Stimulated activated CD4-positive, alpha-beta T cell treated with anti-CD3 and anti-CD28 coated beads, TNF-alpha, amount 100 ng/mL, for 4 hours (primary cell): ENCODE data around the gene RRP12.
A peak's percentile ranks its signal among the peaks of the same experiment; 100 is the strongest.
"Not testable (repeated sequence)": the region's sequence is repeated elsewhere in the genome, so short reads cannot be mapped to it uniquely, and the experiment has no call there.

Experiments used
- DNase-seq, 3 experiments: peaks; one replicate each; pipeline ENCODE4 v3.0.0-alpha.2; 2020; ENCODE audit warnings: low read depth in 3 of 3

Gene RRP12, protein sequence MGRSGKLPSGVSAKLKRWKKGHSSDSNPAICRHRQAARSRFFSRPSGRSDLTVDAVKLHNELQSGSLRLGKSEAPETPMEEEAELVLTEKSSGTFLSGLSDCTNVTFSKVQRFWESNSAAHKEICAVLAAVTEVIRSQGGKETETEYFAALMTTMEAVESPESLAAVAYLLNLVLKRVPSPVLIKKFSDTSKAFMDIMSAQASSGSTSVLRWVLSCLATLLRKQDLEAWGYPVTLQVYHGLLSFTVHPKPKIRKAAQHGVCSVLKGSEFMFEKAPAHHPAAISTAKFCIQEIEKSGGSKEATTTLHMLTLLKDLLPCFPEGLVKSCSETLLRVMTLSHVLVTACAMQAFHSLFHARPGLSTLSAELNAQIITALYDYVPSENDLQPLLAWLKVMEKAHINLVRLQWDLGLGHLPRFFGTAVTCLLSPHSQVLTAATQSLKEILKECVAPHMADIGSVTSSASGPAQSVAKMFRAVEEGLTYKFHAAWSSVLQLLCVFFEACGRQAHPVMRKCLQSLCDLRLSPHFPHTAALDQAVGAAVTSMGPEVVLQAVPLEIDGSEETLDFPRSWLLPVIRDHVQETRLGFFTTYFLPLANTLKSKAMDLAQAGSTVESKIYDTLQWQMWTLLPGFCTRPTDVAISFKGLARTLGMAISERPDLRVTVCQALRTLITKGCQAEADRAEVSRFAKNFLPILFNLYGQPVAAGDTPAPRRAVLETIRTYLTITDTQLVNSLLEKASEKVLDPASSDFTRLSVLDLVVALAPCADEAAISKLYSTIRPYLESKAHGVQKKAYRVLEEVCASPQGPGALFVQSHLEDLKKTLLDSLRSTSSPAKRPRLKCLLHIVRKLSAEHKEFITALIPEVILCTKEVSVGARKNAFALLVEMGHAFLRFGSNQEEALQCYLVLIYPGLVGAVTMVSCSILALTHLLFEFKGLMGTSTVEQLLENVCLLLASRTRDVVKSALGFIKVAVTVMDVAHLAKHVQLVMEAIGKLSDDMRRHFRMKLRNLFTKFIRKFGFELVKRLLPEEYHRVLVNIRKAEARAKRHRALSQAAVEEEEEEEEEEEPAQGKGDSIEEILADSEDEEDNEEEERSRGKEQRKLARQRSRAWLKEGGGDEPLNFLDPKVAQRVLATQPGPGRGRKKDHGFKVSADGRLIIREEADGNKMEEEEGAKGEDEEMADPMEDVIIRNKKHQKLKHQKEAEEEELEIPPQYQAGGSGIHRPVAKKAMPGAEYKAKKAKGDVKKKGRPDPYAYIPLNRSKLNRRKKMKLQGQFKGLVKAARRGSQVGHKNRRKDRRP (N-terminal part only)

DNA sequence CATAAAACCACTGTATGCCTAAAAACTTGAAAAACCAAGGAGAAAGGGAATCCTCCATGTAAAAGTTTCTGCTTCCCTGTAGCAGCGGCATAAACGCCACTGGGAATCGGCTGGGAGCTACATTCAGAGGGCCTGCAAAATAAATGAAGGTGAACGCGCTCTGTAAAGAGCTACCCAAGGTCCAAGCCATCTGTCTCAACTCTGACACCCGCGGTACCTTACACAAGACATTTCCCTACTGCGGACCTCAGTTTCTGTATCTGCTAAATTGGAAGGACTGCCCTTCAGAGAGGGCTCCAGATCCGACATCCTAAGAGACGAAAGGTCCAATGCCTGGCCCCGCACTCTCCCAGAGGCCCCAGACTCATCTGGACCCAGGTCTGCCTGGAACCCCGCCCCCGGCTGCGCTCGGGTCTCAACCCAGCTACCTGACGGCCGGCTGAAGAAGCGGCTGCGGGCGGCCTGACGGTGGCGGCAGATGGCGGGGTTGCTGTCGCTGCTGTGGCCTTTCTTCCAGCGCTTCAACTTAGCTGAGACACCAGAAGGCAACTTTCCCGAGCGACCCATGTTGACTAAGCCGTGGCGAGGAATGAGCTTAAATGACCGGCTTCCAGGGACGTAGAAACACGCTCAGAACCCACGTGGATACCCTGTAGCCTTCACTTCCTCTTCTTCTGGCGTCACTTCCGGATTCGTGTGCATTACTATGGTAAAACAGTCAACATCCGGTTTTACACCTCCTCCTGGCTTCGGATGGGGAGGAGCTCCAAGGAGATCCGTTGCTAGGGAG is at the start of gene RRP12:
Gene RRP12 (minus strand): TSS at position 676 of the 790 bp plus-strand sequence. CDS start 109 bp downstream, at position 567.
- DNase-seq: peak; percentile 40 to 67 (median 58)

DNA sequence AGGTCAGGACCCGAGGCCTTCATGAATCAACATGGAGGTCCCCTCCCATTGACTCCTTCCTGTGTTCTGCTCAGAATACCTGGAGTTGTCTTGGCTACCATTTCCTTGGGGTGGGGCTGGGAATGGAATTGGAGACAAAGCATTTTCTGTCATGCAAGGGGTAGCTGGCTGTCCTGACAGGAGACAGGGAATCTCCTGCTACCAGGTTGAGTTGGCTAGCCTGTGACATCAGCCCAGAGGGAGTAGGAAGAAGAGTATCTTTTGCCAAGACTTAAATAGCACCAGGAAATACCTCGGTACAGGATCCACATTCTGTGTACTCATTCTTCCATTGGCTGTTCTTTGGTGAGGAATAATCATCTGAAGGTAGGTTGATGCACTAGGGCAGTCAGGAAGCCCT is 49.7 kb upstream of the RRP12 start:
- DNase-seq: no peak

DNA sequence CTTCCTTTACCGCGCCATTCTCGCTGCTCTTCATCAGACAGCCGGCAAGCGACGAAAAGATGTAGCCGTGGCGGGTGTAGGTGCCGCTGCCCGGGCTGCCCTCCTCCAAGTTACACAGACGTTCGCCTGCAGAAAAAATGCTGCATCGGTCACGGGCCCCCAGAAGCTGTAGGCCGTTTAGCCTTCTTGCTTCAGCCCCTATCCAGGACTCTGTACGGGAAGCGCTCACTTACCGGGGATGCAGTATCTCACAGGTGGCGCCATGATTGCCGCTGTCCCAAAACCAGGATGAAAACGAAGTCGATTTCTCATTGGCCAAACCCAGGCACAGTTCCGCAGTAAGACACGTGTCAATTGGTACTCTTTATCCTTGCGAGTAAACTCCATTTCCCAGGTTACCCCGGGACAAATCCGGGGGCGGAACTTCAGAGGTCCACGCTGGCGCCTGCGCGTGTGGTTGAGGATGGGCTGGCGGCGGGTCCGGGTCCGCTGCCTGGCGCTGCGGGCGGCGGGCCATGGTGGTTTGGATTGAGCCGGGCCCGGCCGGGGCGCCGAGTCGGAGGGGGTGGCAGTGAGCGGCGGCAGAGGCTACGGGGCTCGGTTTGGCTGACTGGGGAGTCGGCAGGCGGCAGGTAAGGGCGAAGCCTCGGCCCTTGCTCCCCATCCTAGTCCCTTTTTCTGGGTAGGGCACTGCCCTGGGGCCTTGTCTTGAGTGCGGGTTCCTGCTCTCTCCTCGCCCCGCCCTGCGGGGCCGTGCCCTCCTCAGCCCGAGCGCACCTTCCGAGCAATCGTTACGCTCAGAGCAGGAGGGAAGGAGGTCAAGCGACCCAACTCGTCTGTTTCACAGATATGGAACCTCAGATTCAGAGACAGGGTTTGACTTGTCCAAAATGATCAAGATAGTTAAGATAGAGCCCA is 44.8 kb upstream of the RRP12 start, which contains the start of the genes EXOSC1 and ZDHHC16:
Gene EXOSC1 (minus strand): TSS at position 285 of the 918 bp plus-strand sequence. CDS start 21 bp downstream, at position 264.
Gene ZDHHC16 (plus strand): TSS at position 454 of the 918 bp plus-strand sequence. CDS start 5,501 bp downstream, outside the sequence.
- DNase-seq: peak; percentile 74 to 86 (median 85)

DNA sequence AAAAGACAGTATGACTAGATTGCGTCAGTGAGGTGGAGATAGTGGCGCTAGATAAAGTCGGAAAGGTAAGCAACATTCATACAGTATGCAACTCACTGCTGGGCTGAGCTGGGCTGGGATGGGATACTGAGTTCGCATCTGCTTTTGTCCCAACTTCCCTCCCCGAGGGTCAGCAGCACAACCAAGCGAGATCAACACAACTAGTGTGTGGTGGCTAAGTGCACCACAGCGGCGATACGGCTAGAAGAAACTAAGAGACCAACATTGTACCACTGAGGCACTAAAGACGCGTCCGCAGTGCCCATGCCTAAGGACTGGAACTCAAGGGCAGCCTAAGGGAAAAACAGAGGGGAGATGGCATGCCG is 44.2 kb upstream of the RRP12 start:
- no peak for DNase-seq

DNA sequence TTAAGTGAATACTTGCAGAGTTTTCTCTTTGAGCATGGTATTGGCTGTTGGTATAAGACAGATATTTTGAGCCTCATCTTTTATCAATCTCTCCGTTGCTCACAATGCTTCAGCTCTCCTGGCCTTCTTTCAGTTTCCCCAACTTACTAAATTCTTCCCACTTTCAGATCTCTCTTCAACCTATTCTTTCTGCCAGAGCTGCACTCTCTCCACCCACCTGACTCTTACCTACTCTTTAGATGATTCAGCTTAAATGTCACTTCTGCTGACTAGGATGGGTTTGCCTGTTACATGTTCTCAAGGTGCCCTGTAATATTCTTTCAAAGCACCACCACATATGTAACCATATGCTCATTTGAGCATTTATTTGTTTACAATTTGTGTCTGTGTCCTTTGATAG is 43.1 kb upstream of the RRP12 start:
- DNase-seq: no peak

DNA sequence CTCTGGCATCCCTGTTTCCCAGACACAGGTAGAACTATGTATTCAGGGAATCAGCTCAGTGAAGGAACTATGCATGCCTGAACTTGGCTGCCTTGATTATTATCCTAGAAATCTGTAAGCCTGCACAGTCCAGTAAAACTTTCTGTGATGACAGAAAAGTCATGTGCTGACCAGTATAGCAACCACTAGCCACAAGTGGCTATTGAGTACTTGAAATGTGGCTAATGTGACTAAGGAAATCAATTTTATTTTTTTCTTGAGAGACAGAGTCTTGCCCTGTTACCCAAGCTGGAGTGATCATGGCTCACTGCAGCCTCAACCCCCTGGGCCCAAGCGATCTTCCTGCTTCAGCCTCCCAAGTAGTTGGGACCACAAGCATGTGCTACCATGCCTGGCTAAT is 41.1 kb upstream of the RRP12 start:
- DNase-seq: no peak

DNA sequence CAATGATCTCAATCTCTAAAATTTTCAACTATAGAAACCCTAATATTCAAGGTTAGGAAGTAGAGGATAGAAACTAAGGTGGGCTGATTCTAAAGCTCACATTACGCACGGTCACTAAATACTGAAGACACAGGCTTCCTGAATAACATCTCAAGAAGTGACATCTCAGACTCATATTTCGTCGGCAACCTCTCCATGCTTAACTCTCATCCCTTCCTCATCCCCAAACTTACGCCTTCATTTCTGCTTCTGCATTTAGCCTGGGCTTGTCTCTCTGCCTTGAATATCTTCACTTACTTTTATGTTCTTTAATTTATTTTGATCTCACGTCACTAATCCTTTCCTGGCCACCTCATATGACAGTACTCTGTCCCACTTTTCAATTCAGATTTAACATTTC is 34.1 kb upstream of the RRP12 start:
- DNase-seq: no peak

DNA sequence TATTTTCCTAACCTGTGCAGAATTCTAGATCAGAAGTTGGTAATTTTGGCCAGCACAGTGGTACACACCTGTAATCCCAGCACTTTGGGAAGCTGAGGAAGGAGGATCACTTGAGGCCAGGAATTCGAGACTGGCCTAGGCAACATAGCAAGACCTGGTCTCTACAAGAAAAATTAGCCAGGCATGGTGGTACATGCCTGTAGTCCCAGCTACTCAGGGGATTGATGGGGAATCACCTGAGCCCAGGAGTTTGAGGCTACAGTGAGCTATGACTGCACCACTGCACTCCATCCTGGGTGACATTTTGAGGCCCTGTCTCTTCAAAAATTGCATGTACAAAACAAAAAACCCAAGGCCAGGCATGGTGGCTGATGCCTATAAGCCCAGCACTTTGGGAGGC is 33.4 kb upstream of the RRP12 start:
- DNase-seq: no peak

DNA sequence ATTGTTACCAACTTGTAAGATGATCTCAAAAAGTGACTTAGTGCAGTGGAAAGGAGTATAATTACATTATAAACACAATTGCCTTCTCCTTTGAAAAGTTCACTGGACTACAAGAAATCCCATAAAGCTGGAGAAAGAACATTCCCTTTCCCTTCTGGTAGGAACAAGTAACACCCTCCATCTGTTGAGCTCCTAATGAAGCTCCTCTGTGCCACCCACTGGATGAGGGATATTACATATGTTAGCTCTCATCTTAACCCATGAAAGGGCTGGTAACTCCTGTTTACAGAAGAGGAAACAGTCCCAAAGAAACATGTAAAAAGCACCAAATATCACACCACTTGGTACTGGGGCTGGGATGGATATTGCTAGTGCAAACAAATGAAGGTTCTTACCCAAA is 32.9 kb upstream of the RRP12 start:
- DNase-seq: no peak

DNA sequence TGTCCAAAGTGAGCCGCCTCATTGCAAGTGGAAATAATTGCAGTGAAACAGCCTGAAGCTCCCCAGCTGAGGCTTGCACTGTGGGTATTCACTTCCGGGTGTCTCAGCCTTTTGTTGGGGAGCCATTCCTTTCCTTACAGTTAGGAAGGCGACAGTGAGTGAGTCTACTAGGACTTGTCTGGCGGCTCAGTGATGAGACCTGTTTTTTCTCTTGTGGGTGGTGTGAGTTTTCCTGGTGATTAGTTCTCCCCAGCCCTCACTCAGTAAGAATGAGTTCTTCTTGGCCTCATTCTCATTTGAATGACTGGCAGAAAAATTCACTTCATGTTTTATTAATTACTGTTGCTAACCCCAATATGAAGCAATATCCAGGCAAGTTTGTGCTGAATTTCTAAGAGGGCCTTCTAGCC is 27.4 kb upstream of the RRP12 start:
- DNase-seq: no peak

DNA sequence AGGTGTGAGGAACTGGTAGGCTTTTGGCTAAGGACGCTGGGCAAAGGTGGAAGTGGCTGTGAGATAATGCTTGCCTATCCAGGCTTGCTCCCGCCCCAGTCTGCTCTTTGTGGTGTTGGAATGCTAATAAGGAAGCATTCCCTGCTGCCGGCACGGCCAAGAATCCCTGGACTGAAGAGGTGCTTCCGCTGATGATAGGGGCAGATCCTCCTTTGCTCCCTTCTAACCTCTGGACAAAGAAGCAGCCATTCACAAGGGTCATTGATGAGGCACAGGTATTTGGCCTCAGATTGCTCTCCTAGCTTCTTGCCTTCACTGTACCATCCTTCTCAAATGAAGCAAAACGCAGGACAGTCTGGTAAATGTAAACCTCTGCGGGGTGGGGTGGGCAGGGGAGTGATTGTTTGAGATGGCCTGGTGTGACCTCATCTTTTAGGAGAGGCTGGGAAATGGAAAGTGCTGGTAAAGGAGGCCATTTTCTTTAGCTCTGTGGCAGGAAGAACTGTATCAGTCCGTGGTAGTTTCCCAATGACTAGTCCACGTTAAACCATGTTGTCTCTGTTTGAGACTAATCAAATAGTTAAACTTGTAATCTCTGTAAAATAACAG is 26.5 kb upstream of the RRP12 start:
- DNase-seq: no peak

DNA sequence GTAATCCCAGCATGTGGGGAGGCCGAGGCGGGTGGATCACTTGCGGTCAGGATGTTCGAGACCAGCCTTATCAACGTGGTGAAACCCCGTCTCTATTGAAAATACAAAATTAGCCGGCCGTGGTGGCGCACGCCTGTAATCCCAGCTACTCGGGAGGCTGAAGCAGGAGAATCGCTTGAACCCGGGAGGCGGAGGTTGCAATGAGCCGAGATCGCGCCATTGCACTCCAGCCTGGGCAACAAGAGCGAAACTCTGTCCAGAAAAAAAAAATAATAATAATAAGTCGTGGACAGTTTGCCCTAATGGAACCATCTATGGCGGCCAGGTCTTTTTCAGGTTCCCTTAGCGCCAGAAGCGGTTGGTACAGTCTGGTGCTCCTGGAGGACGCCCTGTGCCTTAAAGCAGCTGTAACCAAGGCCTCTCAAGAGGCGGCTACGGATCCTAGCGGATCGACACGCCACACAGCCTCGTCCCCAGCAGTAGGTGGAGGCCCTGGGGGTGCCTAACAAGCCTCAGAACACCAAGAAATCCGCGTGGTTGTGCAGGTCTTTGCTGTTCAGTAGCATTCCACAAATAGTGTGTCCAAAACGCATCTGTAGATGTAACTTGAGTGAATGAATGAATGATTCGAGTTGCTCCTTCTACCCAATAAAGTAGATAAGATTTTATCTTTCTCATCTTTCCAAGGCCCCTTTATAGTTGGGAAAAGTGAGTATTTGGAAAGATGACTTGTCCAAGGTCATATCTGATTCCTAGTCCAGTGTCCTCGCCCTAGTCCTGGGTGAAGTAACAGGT is 25.8 kb upstream of the RRP12 start:
- DNase-seq: no peak

DNA sequence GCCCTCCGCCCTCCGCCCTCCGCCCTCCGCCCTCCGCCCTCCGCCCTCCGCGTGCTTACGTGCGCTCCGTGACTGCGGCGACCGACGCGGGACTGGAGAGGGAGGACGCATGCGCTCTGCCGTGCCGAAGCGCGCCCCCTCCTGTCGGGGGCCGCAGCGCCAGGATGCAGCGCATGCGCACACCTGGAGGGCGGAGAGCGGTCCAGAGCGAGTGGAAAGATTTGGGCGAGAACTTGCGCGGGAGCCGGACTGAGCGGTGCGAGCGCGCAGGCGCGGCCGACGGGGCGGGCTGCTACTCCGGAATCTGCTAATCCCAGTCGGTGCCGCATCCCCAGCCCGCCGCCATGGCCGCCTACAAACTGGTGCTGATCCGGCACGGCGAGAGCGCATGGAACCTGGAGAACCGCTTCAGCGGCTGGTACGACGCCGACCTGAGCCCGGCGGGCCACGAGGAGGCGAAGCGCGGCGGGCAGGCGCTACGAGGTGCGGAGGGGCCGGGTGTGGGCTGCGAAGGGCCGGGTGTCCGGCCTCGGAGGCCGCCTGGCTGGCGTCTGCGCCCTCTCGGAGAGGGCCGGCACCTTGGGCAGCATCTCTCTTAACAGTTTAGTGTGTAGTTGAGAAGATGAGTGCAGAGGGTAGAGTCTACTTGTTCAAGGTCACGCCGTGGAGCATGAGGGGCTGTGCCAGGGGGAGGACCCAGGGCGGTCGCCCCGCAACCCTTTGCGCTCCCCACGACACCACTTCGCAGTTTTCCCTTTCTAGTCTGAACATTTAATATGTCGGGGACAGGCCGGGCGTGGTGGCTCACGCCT is 25.0 kb upstream of the RRP12 start, which contains the start of gene PGAM1:
Gene PGAM1 (plus strand): TSS at position 228 of the 812 bp plus-strand sequence. CDS start 117 bp downstream, at position 345.
- peak; percentile 88 to 93 (median 93) for DNase-seq

DNA sequence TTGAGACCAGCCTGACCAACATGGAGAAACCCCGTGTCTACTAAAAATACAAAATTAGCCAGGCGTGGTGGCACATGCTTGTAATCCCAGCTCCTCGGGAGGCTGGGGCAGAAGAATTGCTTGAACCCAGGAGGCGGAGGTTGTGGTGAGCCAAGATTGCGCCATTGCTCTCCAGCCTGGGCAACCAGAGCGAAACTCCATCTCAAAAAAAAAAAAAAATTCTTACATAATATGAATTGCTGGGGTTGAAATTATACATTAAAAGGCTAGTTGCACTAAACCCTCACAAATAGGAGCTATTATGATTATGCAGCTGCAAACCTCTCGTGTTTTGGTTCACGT is 22.6 kb upstream of the RRP12 start:
- DNase-seq: not testable (repeated sequence)

DNA sequence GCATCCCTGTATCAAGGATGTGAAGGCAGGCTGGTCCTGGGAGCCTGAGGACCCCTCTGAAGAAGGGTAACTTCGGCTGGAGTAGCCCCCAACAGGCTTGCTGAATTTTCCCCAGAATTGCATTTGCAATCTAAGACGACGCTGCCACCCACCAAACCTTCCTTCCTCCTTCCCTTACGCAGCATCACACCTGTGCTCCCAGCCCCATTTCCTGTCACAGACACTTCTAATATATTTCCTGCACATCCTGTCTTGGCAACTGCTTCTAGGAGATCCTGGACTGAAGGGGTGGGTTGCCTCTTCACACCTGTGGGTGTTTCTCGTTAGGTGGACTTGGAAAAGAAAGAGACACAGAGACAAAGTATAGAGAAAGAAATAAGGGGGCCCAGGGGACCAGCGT is 15.4 kb upstream of the RRP12 start:
- DNase-seq: no peak

DNA sequence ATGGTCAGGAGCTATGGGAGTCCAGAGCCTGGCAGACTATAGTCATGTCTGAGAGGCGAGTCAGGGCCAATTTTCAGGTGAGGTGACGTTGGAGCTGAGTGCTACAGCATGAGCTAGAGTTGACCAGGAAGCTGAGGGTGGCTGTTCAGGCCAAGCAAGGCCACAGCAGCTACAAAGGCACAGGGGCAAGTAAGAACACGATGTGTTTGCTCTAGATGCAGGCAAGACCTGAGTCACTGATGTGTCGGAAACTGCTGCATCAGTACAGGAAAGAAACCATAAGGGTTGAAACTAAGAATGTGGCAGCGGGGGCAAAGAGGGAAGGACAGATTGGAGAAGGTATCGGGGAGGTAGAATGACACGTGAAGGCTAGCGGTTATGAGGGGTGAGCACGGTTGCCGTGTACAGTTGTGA is 11.8 kb upstream of the RRP12 start:
- DNase-seq: no peak

DNA sequence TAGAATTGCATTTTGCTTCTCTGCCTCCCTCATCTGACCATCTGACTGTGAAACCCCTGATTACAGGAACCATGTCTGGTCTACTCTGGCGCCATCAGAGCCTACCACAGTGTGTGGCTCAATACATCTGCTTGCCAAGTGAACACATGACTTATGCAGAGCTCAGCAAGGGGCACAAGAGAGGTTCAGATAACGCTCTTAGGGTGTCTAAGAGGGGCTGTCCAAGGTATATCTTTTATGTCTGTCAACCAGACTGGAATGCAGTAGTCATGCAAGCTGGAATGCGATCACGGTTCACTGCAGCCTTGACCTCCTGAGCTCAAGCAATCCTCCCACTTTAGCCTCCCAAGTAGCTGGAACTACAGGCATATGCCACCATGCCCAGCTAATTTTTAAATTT is 10.3 kb upstream of the RRP12 start:
- no peak for DNase-seq
